Activated CD4-positive, alpha-beta T cell treated with anti-CD3 and anti-CD28 coated beads for 24 hours (primary cell): ENCODE measurements around the gene ZNF207.
"Not testable (repeated sequence)": the region's sequence is repeated elsewhere in the genome, so short reads cannot be mapped to it uniquely, and the experiment has no call there.

Source experiments
- DNase-seq, 2 donors: peaks; one replicate each; pipeline ENCODE4 v3.0.0-alpha.2; 2020; ENCODE audit warnings: low read depth in 2 of 2

ZNF207 gene

GRCh38 chr17:32386844-32387243, 36.9 kb downstream of the ZNF207 start:
- DNase-seq: no peak

GRCh38 chr17:32388128-32388527, 38.2 kb downstream of the ZNF207 start:
- not testable (repeated sequence) for DNase-seq

- DNase-seq: no peak
These were observed 38.9 kb downstream of the ZNF207 start for GRCh38 chr17:32388613-32389459.

GRCh38 chr17:32393904-32394303, 43.9 kb downstream of the ZNF207 start:
- DNase-seq: no peak

GRCh38 chr17:32396343-32396742, 46.4 kb downstream of the ZNF207 start:
- no peak for DNase-seq

GRCh38 chr17:32398946-32399345, 49.0 kb downstream of the ZNF207 start:
- DNase-seq: no peak

GRCh38 chr17:32410085-32410484, 60.1 kb downstream of the ZNF207 start:
- not testable (repeated sequence) for DNase-seq

- DNase-seq: no peak
These were observed 76.9 kb downstream of the ZNF207 start for GRCh38 chr17:32426894-32427293.

- DNase-seq: no peak
These were observed 79.6 kb downstream of the ZNF207 start for GRCh38 chr17:32429598-32429997.
